GM08714 (cell line): ENCODE data around the gene RB1.

Experiments used
- H3K4me3 ChIP-seq: fragments of 200-500 bp; sonication (Bioruptor generic); 2 replicates; pipeline ENCODE4 v1.5.1; 2014; ENCODE audit warnings: mild to moderate bottlenecking, low read length, inconsistent platforms
- ZNF274 ChIP-seq: IDR thresholded peaks from 2 replicates; pipeline ENCODE4 v1.6.1; 2012; ENCODE audit warnings: mild to moderate bottlenecking, low read depth, low read length

The RB1 gene

GRCh38 chr13:48475230-48475629 lies 171.7 kb downstream of the RB1 start:
- H3K4me3 ChIP-seq = no peak overlapping the region
- no peak for TF ChIP-seq ZNF274

GRCh38 chr13:48476215-48476614 lies 172.7 kb downstream of the RB1 start:
- no peak overlapping the region for H3K4me3 ChIP-seq
- TF ChIP-seq ZNF274 = no peak

GRCh38 chr13:48476686-48477085 lies 173.1 kb downstream of the RB1 start:
- H3K4me3 ChIP-seq = no peak overlapping the region

GRCh38 chr13:48477191-48477855 lies 173.8 kb downstream of the RB1 start:
- no peak for TF ChIP-seq ZNF274
- no peak overlapping the region for H3K4me3 ChIP-seq

More at GRCh38 chr13:48476686-48477085, 173.1 kb downstream of the RB1 start:
- TF ChIP-seq ZNF274 = no peak

- no peak for TF ChIP-seq ZNF274
- H3K4me3 ChIP-seq = no peak overlapping the region
Observed at GRCh38 chr13:48478391-48478790, 174.8 kb downstream of the RB1 start.

- no peak for TF ChIP-seq ZNF274
- H3K4me3 ChIP-seq = no peak overlapping the region
Observed at GRCh38 chr13:48483575-48483974, 180.0 kb downstream of the RB1 start.

- no peak for TF ChIP-seq ZNF274
- H3K4me3 ChIP-seq = no peak overlapping the region
Observed at GRCh38 chr13:48485432-48485831, 181.9 kb downstream of the RB1 start.

- TF ChIP-seq ZNF274 = no peak
- no peak overlapping the region for H3K4me3 ChIP-seq
Observed at GRCh38 chr13:48486362-48486761, 182.8 kb downstream of the RB1 start.

- no peak overlapping the region for H3K4me3 ChIP-seq
- no peak for TF ChIP-seq ZNF274
Observed at GRCh38 chr13:48486836-48487235, 183.3 kb downstream of the RB1 start.

- no peak overlapping the region for H3K4me3 ChIP-seq
- no peak for TF ChIP-seq ZNF274
Observed at GRCh38 chr13:48487968-48488367, 184.4 kb downstream of the RB1 start.

GRCh38 chr13:48488995-48489394 lies 185.4 kb downstream of the RB1 start:
- no peak overlapping the region for H3K4me3 ChIP-seq
- no peak for TF ChIP-seq ZNF274

- H3K4me3 ChIP-seq = no peak overlapping the region
- no peak for TF ChIP-seq ZNF274
Observed at GRCh38 chr13:48489666-48490065, 186.1 kb downstream of the RB1 start.

- TF ChIP-seq ZNF274 = no peak
- no peak overlapping the region for H3K4me3 ChIP-seq
Observed at GRCh38 chr13:48490241-48490640, 186.7 kb downstream of the RB1 start.

- no peak for TF ChIP-seq ZNF274
- H3K4me3 ChIP-seq = peak overlapping the region; percentile 76; the same call in 1 of the 2 replicates
Observed at GRCh38 chr13:48491423-48492095, 188.0 kb downstream of the RB1 start.

- peak overlapping the region; percentile 76; the same call in 1 of the 2 replicates for H3K4me3 ChIP-seq
- no peak for TF ChIP-seq ZNF274
Observed at GRCh38 chr13:48492096-48492440, 188.5 kb downstream of the RB1 start.
